ENCODE measurements around the gene PCGF3.

DNA sequence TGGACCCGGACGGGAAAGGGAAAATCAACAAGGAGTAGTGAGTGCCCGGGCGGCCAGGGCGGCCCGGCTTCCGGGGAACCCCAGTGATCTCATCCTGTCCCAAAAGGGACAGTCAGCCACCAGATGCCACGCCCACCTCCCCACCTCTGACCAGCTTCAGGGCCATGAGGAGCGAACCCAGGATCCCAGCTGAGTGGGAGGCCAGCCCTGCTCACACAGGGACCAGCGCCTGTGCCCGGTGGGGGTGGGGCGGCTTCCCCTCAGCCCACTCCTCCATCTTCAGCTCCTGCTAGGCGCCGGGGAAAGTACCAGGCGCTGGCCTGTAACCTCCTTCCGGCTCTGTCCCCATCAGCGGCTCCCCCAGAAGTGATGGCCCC, 25.1 kb upstream of the PCGF3 start:
- TF ChIP-seq CTCF (IDR thresholded peaks at IDR 0.05; ENCODE audit: low read depth, low read length) (no peak), EZH2phosphoT487 (IDR thresholded peaks at IDR 0.05; ENCODE audit: low read depth) (no peak)

All from OCI-LY3 (cell line).